HCEC 1CT (cell line): ENCODE measurements around the gene EIF4ENIF1.
"Not testable (repeated sequence)": the region's sequence is repeated elsewhere in the genome, so short reads cannot be mapped to it uniquely, and the experiment has no call there.

ENCODE experiments used
- DNase-seq: peaks from one replicate; pipeline ENCODE4 v3.0.0-alpha.2; 2017

EIF4ENIF1 gene, protein sequence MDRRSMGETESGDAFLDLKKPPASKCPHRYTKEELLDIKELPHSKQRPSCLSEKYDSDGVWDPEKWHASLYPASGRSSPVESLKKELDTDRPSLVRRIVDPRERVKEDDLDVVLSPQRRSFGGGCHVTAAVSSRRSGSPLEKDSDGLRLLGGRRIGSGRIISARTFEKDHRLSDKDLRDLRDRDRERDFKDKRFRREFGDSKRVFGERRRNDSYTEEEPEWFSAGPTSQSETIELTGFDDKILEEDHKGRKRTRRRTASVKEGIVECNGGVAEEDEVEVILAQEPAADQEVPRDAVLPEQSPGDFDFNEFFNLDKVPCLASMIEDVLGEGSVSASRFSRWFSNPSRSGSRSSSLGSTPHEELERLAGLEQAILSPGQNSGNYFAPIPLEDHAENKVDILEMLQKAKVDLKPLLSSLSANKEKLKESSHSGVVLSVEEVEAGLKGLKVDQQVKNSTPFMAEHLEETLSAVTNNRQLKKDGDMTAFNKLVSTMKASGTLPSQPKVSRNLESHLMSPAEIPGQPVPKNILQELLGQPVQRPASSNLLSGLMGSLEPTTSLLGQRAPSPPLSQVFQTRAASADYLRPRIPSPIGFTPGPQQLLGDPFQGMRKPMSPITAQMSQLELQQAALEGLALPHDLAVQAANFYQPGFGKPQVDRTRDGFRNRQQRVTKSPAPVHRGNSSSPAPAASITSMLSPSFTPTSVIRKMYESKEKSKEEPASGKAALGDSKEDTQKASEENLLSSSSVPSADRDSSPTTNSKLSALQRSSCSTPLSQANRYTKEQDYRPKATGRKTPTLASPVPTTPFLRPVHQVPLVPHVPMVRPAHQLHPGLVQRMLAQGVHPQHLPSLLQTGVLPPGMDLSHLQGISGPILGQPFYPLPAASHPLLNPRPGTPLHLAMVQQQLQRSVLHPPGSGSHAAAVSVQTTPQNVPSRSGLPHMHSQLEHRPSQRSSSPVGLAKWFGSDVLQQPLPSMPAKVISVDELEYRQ

GRCh38 chr22:31489632-31490495, at the start of gene EIF4ENIF1:
Gene EIF4ENIF1, minus strand, starts transcription at chr22:31489842. Its CDS starts 1,124 bp downstream, at chr22:31488718.
- DNase-seq: peak; percentile 74

DNA sequence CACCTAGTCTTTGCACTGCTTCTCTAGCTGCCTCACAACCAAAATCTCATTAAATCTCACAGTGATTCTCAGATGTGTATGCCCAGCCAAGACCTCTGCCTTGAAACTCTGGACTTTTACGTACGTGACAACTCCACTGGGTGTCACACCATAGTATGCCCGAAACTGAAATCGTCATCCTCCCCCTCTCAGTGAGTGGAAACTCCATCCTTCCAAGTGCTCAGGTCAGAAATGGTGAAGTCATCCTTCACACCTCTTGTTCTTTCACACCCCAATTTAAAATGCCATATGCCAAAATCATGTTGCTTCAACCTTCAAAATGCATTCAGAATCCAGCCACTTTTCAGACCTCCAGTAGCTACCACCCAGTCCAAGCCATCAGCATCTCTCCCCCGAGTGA, 49.2 kb upstream of the EIF4ENIF1 start:
- DNase-seq: no peak

DNA sequence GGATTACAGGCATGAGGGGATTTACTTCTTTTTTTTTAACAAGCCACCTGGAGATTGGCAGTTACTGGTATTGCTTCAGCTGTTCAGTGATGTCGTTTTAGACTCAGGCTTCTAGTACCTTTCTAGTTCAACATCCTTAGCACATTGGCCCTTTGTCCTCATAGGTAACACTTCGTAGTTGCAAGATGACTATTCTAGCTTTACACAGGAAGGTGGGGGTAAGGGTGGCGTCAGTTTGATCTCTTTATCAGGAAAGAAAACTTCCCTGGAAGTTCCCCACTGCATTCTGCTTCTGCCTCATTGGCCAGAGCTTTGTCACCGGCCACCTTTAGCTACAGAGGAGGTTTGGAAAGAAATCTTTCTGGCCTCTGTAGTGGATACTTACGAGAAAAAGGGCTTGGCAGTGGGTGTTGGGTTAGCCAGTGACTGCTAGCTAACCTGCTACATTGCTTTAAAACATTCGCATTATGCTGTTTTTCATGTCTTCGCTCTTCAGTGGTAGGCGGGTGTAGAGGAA, 47.4 kb upstream of the EIF4ENIF1 start:
- DNase-seq: no peak

DNA sequence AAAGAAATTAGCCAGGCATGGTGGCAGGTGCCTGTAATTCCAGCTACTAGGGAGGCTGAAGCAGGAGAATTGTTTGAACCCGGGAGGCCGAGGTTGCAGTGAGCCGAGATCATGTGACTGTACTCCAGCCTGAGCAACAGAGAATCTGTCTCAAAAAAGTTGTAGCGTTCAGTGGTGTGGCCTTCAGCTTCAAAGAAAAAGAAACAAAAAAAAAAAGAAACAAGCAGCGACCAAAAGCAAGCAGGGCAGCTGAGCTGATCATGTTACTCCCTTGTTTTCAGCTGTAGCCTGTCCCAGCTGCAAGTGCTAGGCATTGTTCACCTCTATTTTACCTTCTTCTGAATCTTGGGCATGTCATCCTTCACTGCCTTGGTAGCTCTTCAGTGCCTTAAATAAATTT, 43.7 kb upstream of the EIF4ENIF1 start:
- no peak for DNase-seq

DNA sequence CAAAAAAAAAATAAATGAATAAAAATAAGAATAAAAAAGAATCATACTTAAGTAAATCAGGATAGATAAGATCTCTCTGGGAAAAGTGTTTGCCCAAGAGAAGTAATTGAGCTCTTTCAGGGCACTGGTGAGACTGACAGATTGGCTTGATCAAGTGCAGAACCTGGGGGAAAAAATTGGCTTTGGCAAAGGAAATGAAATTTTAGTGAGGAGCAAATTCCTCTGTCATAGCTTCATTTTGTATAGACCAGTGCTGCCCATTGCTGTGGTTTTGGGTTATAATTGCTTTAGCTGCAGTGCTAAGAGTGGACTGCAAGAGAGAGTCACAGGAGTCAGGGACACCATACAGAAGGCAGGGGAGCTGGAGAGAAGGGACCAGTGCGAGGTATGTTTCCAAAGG, 42.4 kb upstream of the EIF4ENIF1 start:
- DNase-seq: no peak

- DNase-seq: peak; percentile 56
These were observed 41.2 kb upstream of the EIF4ENIF1 start for GRCh38 chr22:31530823-31531195.

- DNase-seq: no peak
These were observed 36.6 kb upstream of the EIF4ENIF1 start for GRCh38 chr22:31526270-31526669.

GRCh38 chr22:31524132-31524531, 34.5 kb upstream of the EIF4ENIF1 start:
- DNase-seq: not testable (repeated sequence)

GRCh38 chr22:31520051-31520450, 30.4 kb upstream of the EIF4ENIF1 start:
- no peak for DNase-seq

DNA sequence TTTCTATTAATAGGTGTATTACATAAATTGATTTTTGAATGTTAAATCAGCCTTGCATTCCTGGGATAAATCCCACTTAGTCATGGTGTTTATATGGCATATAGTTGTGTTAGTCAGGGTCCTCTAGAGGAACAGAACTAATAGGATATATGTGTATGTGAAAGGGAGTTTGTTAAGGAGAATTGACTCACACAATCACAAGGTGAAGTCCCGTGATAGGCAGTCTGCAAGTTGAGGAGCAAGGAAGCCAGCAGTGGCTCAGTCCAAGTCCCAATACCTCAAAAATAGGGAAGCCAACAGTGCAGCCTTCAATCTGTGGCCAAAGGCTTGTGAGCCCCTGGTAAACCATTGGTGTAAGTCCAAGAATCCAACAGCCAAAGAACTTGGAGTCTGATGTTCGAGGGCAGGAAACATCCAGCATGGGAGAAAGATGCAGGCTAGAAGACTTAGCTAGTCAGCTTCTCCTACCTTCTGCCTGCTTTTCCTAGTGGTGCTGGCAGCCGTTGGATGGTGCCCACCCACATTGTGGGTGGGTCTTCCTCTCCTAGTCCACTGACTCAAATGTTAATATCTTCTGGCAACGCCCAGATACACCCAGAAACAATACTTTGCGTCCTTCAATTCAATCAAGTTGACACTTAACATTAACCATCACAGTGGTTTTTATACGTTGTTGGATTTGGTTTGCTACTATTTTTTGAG, 19.6 kb upstream of the EIF4ENIF1 start:
- DNase-seq: peak; percentile 74

- DNase-seq: no peak
These were observed 18.9 kb upstream of the EIF4ENIF1 start for GRCh38 chr22:31508536-31508935.

DNA sequence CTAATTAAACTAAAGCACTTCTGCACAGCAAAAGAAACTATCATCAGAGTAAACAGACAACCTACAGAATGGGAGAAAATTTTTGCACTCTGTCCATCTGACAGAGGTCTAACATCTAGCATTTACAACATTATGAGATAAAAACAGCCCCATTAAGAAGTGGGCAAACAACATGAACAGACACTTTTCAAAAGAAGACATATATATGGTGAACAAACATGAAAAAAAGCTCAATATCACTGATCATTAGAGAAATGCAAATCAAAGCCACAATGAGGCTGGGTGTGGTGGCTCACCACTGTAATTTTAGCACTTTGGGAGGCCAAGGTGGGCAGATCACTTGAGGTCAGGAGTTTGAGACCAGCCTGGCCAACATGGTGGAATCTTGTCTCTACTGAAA, 17.9 kb upstream of the EIF4ENIF1 start:
- not testable (repeated sequence) for DNase-seq

DNA sequence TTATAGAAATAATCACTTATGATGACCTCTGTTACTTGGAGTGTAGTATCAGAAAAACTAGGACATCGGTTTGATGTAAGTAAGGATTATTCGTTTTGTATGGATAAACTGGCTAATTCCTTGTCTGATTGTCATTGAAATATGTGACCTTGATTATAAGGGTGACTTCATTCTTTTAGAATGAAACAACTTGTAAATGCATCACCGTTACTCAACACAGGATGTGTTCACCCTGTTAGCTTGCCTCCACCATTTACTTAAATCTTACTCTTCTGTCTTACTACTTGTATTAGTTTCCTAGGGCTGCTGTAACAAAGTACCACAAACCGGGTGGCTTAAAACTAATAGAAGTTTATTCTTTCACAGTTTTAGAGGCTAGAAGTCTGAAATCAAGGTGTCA, 14.6 kb upstream of the EIF4ENIF1 start:
- peak; percentile 71 for DNase-seq

GRCh38 chr22:31503211-31503964, 13.7 kb upstream of the EIF4ENIF1 start:
- DNase-seq: no peak

GRCh38 chr22:31501738-31502137, 12.1 kb upstream of the EIF4ENIF1 start:
- DNase-seq: no peak

GRCh38 chr22:31497148-31497938, 7.7 kb upstream of the EIF4ENIF1 start:
- DNase-seq: no peak

GRCh38 chr22:31496735-31497146, 7.1 kb upstream of the EIF4ENIF1 start:
- DNase-seq: peak; percentile 25

- DNase-seq: peak; percentile 86
These were observed 6.5 kb upstream of the EIF4ENIF1 start, which contains the start of gene SFI1 for GRCh38 chr22:31496007-31496734. Gene SFI1, plus strand, starts transcription at chr22:31496536. Its CDS starts 11,749 bp downstream, at chr22:31508285.

GRCh38 chr22:31495343-31495742, 5.7 kb upstream of the EIF4ENIF1 start:
- no peak for DNase-seq
